GM23338 (cell line): ENCODE measurements around the gene MITD1. TPM values are rescaled to one million over a fixed set of nuclear protein-coding genes. Genes with fewer than 3 reads are reported as not detected.

Experiments used
- ATAC-seq: fragments of 200-7000 bp; cut with Tn5 transposase; 3 replicates; pipeline ENCODE4 v1.9.1; 2020
- DNase-seq: peaks from one replicate; pipeline ENCODE4 v3.0.0-alpha.2; 2015; ENCODE audit warnings: low spot score
- H2AFZ ChIP-seq: fragments of 200-600 bp; sonication (generic); 2 replicates; pipeline ENCODE4 v1.8.0; 2016; ENCODE audit warnings: antibody characterized with exemption, mild to moderate bottlenecking, moderate library complexity
- H3F3A ChIP-seq: fragments of 200-600 bp; sonication (generic); replicated peaks from 2 replicates; pipeline ENCODE4 v1.8.0; 2017; ENCODE audit warnings: antibody characterized with exemption, mixed run types, low read depth
- H3K27ac ChIP-seq: fragments of 200-600 bp; sonication (generic); 2 replicates; pipeline ENCODE4 v1.6.1; 2016; ENCODE audit warnings: low read depth
- H3K27me3 ChIP-seq: fragments of 200-600 bp; sonication (generic); 2 replicates; pipeline ENCODE4 v1.8.0; 2016; ENCODE audit warnings: mild to moderate bottlenecking, mixed run types, moderate library complexity; ENCODE audit not compliant: insufficient read depth
- H3K36me3 ChIP-seq: fragments of 200-600 bp; sonication (generic); 2 replicates; pipeline ENCODE4 v1.8.0; 2016; ENCODE audit warnings: mild to moderate bottlenecking; ENCODE audit not compliant: insufficient read depth
- H3K4me1 ChIP-seq: fragments of 200-600 bp; sonication (generic); 2 replicates; pipeline ENCODE4 v1.8.0; 2016; ENCODE audit warnings: mild to moderate bottlenecking, moderate library complexity; ENCODE audit not compliant: insufficient read depth
- H3K4me2 ChIP-seq: fragments of 200-600 bp; sonication (generic); 2 replicates; pipeline ENCODE4 v1.7.1; 2017; ENCODE audit warnings: mixed run types
- H3K4me3 ChIP-seq: fragments of 200-600 bp; sonication (generic); 2 replicates; pipeline ENCODE4 v1.6.1; 2016; ENCODE audit warnings: mixed run types
- H3K79me2 ChIP-seq: fragments of 200-600 bp; sonication (generic); replicated peaks from 2 replicates; pipeline ENCODE4 v1.8.0; 2017; ENCODE audit warnings: mild to moderate bottlenecking; ENCODE audit not compliant: insufficient read depth
- H3K9me2 ChIP-seq: fragments of 200-600 bp; sonication (generic); 2 replicates; pipeline ENCODE4 v1.8.0; 2017; ENCODE audit not compliant: insufficient read depth
- H4K20me1 ChIP-seq: fragments of 200-600 bp; sonication (generic); replicated peaks from 2 replicates; pipeline ENCODE4 v1.8.0; 2017; ENCODE audit warnings: mild to moderate bottlenecking; ENCODE audit not compliant: insufficient read depth
- H3K27ac Mint-ChIP-seq: 2 replicates; pipeline ENCODE4 v1.8.0; 2020; ENCODE audit warnings: inconsistent platforms, mild to moderate bottlenecking, moderate library complexity, mixed read lengths
- H3K27me3 Mint-ChIP-seq: 3 replicates; pipeline ENCODE4 v1.8.0; 2022; ENCODE audit warnings: low read depth, mild to moderate bottlenecking, moderate library complexity, mixed read lengths, inconsistent platforms; ENCODE audit not compliant: insufficient read depth, poor library complexity
- H3K36me3 Mint-ChIP-seq: 3 replicates; pipeline ENCODE4 v1.8.0; 2021; ENCODE audit warnings: low read depth, mild to moderate bottlenecking, inconsistent platforms, moderate library complexity, mixed read lengths
- H3K4me1 Mint-ChIP-seq: 3 replicates; pipeline ENCODE4 v1.8.0; 2020; ENCODE audit warnings: mild to moderate bottlenecking, inconsistent platforms, mixed read lengths
- H3K4me3 Mint-ChIP-seq: 3 replicates; pipeline ENCODE4 v1.8.0; 2021; ENCODE audit warnings: moderate library complexity, mild to moderate bottlenecking, inconsistent platforms, mixed read lengths
- H3K9me3 Mint-ChIP-seq: 3 replicates; pipeline ENCODE4 v1.8.0; 2020; ENCODE audit warnings: moderate library complexity, mild to moderate bottlenecking, inconsistent platforms, mixed read lengths
- CREB1 ChIP-seq: fragments of 250-450 bp; sonication (Bioruptor Pico); IDR thresholded peaks from 2 replicates; pipeline ENCODE4 v1.5.0; 2020; ENCODE audit warnings: low read depth, mild to moderate bottlenecking, moderate library complexity
- CTCF ChIP-seq, 2 experiments: fragments of 200-600 bp in 1 of 2; sonication (generic) in 1 of 2; conservative IDR thresholded peaks; 2 replicates each; pipeline versions ENCODE4 v1.5.1 to v1.6.1; 2016 to 2017; ENCODE audit warnings: antibody characterized with exemption in 2 of 2, low read depth in 2 of 2, mild to moderate bottlenecking in 2 of 2, moderate library complexity in 1 of 2
- ETS1 ChIP-seq: IDR thresholded peaks from 2 replicates; pipeline ENCODE4 v1.6.1; 2016; ENCODE audit warnings: antibody characterized with exemption
- EZH2 ChIP-seq: fragments of 200-600 bp; sonication (generic); IDR thresholded peaks from one replicate; pipeline ENCODE4 v1.8.0; 2017; ENCODE audit warnings: antibody characterized with exemption, mild to moderate bottlenecking, low read depth; ENCODE audit not compliant: unreplicated experiment
- EZH2phosphoT487 ChIP-seq: fragments of 200-600 bp; sonication (generic); IDR thresholded peaks from one replicate; pipeline ENCODE4 v1.8.1; 2018; ENCODE audit warnings: antibody characterized with exemption; ENCODE audit not compliant: unreplicated experiment
- JUNB ChIP-seq: IDR thresholded peaks from one replicate; pipeline ENCODE4 v1.6.1; 2016; ENCODE audit warnings: antibody characterized with exemption; ENCODE audit not compliant: unreplicated experiment
- NANOG ChIP-seq: IDR thresholded peaks from 2 replicates; pipeline ENCODE4 v1.6.1; 2016; ENCODE audit warnings: antibody characterized with exemption, borderline replicate concordance
- POLR2AphosphoS5 ChIP-seq: IDR thresholded peaks from 2 replicates; pipeline ENCODE4 v1.6.1; 2016; ENCODE audit warnings: antibody characterized with exemption, low read depth
- REST ChIP-seq: IDR thresholded peaks from one replicate; pipeline ENCODE4 v1.6.1; 2018; ENCODE audit warnings: antibody characterized with exemption; ENCODE audit not compliant: unreplicated experiment
- STAT1 ChIP-seq: IDR thresholded peaks from one replicate; pipeline ENCODE4 v1.6.1; 2016; ENCODE audit warnings: antibody characterized with exemption; ENCODE audit not compliant: unreplicated experiment
- ZNF114 ChIP-seq: fragments of 250-450 bp; sonication (Bioruptor Pico); IDR thresholded peaks from 2 replicates; pipeline ENCODE4 v1.5.0; 2020; ENCODE audit warnings: mild to moderate bottlenecking, moderate library complexity
- ZNF462 ChIP-seq: fragments of 250-450 bp; sonication (Bioruptor Pico); IDR thresholded peaks from 2 replicates; pipeline ENCODE4 v1.5.0; 2020; ENCODE audit warnings: mild to moderate bottlenecking, moderate library complexity
- polyA plus RNA-seq: library from polyadenylated mRNA; unstranded; fragments of >200 nt; fragmentation: Nextera tagmentation; extraction: Ambion mirVana; gene quantifications from 2 replicates; pipeline ENCODE4 v1.2.1, GENCODE V29; 2016
- total RNA-seq: library from RNA; depleted of rRNA; stranded (reverse); fragments of >200 nt; shearing (Covaris generic); gene quantifications from 2 replicates; pipeline ENCODE4 v1.2.3, GENCODE V29; 2014

Gene MITD1
- total and polyA plus RNA-seq, 2 experiments from 2014 or later = 37.9 to 105 TPM

DNA sequence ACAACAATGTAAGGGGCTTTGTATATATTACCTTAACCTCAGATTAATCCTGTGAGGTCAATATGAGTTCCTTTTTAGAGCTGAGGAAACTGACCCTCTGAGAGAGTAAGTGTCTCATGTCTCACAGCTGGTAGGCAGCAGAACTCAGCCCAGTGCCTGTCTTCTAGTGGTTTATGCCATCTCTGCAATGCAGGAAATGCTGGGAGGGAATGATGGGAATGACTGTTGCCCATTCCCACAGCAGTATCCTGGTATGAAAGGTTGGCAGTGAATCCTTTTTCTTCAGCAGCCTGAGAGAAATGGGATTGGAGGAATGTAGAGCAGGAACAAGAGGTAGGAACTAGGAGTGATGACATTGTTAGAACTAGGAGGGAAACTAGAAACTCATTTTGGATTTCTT, 6.2 kb upstream of the MITD1 start:
- H4K20me1 ChIP-seq = peaks cover 10% of the 10 kb centered on the region
- no peak overlapping the region for H2AFZ ChIP-seq
- Mint-ChIP-seq H3K27me3 (peaks cover 1% of the 10 kb centered on the region), H3K4me3 (no peak overlapping the region), H3K36me3 (peaks cover 57% of the 10 kb centered on the region), H3K4me1 (peaks cover 5% of the 10 kb centered on the region), H3K9me3 (no peaks in the 10 kb centered on the region; the same call in 2 of the 3 replicates), H3K27ac (no peak overlapping the region)
- DNase-seq (no peak), ATAC-seq (no peak)
- H3K9me2 ChIP-seq = peaks cover 2% of the 10 kb centered on the region; the same call in 1 of the 2 replicates
- peaks cover 8% of the 10 kb centered on the region for H3K36me3 ChIP-seq
- H3K79me2 ChIP-seq = peaks cover 83% of the 10 kb centered on the region
- H3F3A ChIP-seq = no peaks in the 10 kb centered on the region
- H3K4me2 ChIP-seq = no peak overlapping the region
- no peak overlapping the region for H3K4me3 ChIP-seq
- TF ChIP-seq ETS1 (no peak), REST (no peak), JUNB (no peak), CTCF (conservative IDR thresholded peaks at IDR 0.05; ENCODE audit: low read depth in 2 of 2) (no peak), STAT1 (no peak), CREB1 (CRISPR knock-in tag) (no peak), ZNF462 (CRISPR knock-in tag) (no peak), EZH2 (no peak), EZH2phosphoT487 (no peak), NANOG (no peak), ZNF114 (CRISPR knock-in tag) (no peak), POLR2AphosphoS5 (no peak)
- H3K27ac ChIP-seq = no peak overlapping the region
- no peaks in the 10 kb centered on the region for H3K27me3 ChIP-seq
- peaks cover 6% of the 10 kb centered on the region for H3K4me1 ChIP-seq
